Calu3 (cell line): ENCODE results near the gene ABHD3. TPM values are rescaled to one million over a fixed set of nuclear protein-coding genes. Genes with fewer than 3 reads are reported as not detected.

Experiments
- BruUV-seq: library from RNA; stranded (reverse); fragments of 400-500 nt; replicated peaks from 2 replicates; lab custom pipeline; 2021; lab: Mats Ljungman, UMichigan
- CTCF ChIA-PET: fragments of 300-600 bp; sonication (Branson Sonifier 250); formaldehyde crosslinking; loops from one replicate; lab custom pipeline; 2022; ENCODE audit warnings: antibody characterized with exemption; lab: Charles Lee
- DNase-seq: peaks from one replicate; pipeline ENCODE4 v3.0.0; 2022
- H3K27ac Mint-ChIP-seq: one replicate; pipeline ENCODE4 v1.8.0; 2022; ENCODE audit warnings: mixed read lengths; ENCODE audit not compliant: unreplicated experiment
- H3K27me3 Mint-ChIP-seq: one replicate; pipeline ENCODE4 v1.8.0; 2022; ENCODE audit warnings: mixed read lengths; ENCODE audit not compliant: unreplicated experiment
- H3K36me3 Mint-ChIP-seq: one replicate; pipeline ENCODE4 v1.8.0; 2022; ENCODE audit warnings: mild to moderate bottlenecking, moderate library complexity, mixed read lengths; ENCODE audit not compliant: insufficient read depth, unreplicated experiment
- H3K4me1 Mint-ChIP-seq: one replicate; pipeline ENCODE4 v1.8.0; 2022; ENCODE audit warnings: mild to moderate bottlenecking, low read depth, mixed read lengths; ENCODE audit not compliant: unreplicated experiment
- H3K4me3 Mint-ChIP-seq: one replicate; pipeline ENCODE4 v1.8.0; 2022; ENCODE audit warnings: mild to moderate bottlenecking, low read depth, moderate library complexity, mixed read lengths; ENCODE audit not compliant: unreplicated experiment
- H3K9me3 Mint-ChIP-seq: one replicate; pipeline ENCODE4 v1.8.0; 2022; ENCODE audit warnings: low read depth, mixed read lengths; ENCODE audit not compliant: unreplicated experiment
- CTCF ChIP-seq: fragments of 200-600 bp; IDR thresholded peaks from one replicate; pipeline ENCODE4 v1.8.0; 2022; ENCODE audit warnings: antibody characterized with exemption; ENCODE audit not compliant: unreplicated experiment
- intact Hi-C: fragments of 100-400 bp; cut with micrococcal nuclease; formaldehyde crosslinking; loops from one replicate; pipeline ENCODE4 v1.10.0; 2022; ENCODE audit not compliant: unreplicated experiment
- microRNA-seq: library from miRNA; unstranded; fragments of <30 nt; microRNA quantifications from one replicate; pipeline ENCODE4 v1.2.0, GENCODE V29; 2022
- total RNA-seq: library from RNA; stranded (reverse); gene quantifications from 2 replicates; pipeline ENCODE4 v1.2.3, GENCODE V29; 2022

Gene ABHD3
- total RNA-seq, 1 experiment from 2014 or later, result 43.5 TPM

- no peak overlapping the region for H3K4me3 Mint-ChIP-seq
- CTCF ChIA-PET, result no interaction called here
- H3K36me3 Mint-ChIP-seq, result peaks cover 38% of the 10 kb centered on the region
- DNase-seq, result no peak
- H3K9me3 Mint-ChIP-seq, result no peaks in the 10 kb centered on the region
- H3K27me3 Mint-ChIP-seq, result no peaks in the 10 kb centered on the region
- no peak overlapping the region for H3K27ac Mint-ChIP-seq
- no peak for TF ChIP-seq CTCF
- BruUV-seq, result no TSS peak
- H3K4me1 Mint-ChIP-seq, result peaks cover 18% of the 10 kb centered on the region
- intact Hi-C loops, result no loop called here
Measured at GRCh38 chr18:21602299-21602587, 102.3 kb downstream of the ABHD3 start.

Small RNA genes lying within 50 kb of the gene (microRNA-seq; reads per million reads assigned to microRNA genes)
- 1.8 reads per million for gene MIR320C1

Other genes with a start within 250 kb of the ABHD3 start
- gene ESCO1, start 104.1 kb downstream of the ABHD3 start, total RNA-seq, result 21.8 and 24.2 TPM in 2 replicates
- 107 and 112 TPM in 2 replicates for gene SNRPD1, start 92.5 kb downstream of the ABHD3 start, total RNA-seq
- gene MIB1, start 36.0 kb upstream of the ABHD3 start, total RNA-seq, result 33.6 and 35.2 TPM in 2 replicates